SK-N-DZ (cell line): ENCODE results near the gene FGD6.

Source experiments
- DNase-seq: peaks from one replicate; pipeline ENCODE4 v3.0.0-alpha.2; 2015; ENCODE audit warnings: low spot score

The FGD6 gene

GRCh38 chr12:95089462-95089861 is 127.8 kb downstream of the FGD6 start:
- DNase-seq: no peak

GRCh38 chr12:95088379-95088778 is 128.9 kb downstream of the FGD6 start:
- no peak for DNase-seq

GRCh38 chr12:95085612-95086011 is 131.7 kb downstream of the FGD6 start:
- DNase-seq: no peak

DNA sequence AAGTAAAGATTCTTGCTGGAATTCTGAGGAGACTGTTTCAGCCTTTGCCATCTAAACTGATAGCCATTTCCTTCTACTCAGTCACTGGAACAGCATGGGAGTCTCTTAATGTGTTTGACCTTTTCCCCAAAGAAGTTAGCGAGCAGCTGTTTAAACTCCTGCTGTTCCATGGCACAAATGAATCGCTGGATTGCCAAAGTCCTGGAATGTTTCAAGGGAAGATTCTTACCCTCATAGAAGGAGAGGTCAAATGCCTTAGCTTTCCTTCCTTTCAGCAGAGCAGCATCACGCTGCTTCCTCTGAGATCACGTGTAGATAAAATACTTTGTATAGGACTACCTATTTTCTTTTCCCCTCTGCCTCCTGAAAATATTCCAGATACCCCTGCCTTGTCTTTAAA is 133.3 kb downstream of the FGD6 start:
- peak; percentile 31 for DNase-seq

- no peak for DNase-seq
These were observed 133.8 kb downstream of the FGD6 start for GRCh38 chr12:95083471-95083870.

DNA sequence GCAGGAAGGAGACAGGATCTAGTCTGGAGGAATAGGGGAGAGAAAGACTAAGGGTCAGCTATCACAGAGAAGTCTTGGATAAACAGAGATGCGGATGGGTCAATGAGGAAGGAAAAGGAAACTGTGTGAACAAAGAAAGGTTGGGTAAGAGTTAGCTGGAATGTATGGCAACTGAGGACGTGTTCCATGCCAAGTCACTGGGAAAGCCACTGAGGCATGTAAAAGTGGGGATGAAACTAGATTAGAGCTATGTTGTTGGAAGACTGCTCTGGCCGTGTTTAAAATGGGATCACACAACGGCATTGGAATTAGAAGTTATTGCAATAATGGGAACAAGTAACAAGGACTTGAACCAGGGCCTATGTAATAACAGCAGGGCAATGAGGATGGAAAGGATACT is 139.9 kb downstream of the FGD6 start:
- DNase-seq: no peak

DNA sequence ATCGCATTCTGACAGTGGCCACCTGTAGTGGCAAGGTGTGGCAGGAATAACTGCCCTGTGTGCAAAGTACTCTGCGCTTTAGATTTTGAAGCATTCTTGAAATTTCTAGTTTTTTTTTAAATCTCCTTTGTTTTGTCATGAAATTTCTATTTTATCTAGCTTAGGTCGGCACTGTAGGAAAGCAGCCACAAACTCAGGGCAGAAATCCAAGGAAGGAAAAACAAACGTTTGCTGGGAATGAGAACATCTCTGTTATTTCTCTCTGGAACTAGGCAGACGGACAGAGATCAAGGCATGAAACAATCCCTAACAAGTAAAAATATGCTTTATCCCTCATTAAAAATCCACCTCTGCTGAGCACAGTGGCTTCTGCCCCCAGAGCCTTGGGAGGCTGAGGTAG is 142.5 kb downstream of the FGD6 start:
- DNase-seq: no peak

- DNase-seq: no peak
These were observed 143.4 kb downstream of the FGD6 start for GRCh38 chr12:95073698-95074520.

- peak; percentile 95 for DNase-seq
These were observed 144.2 kb downstream of the FGD6 start, which contains the start of gene NR2C1 for GRCh38 chr12:95072900-95073697. NR2C1 (minus strand) TSS chr12:95073618; CDS start chr12:95067384, 6,234 bp downstream.

- no peak for DNase-seq
These were observed 146.9 kb downstream of the FGD6 start for GRCh38 chr12:95070378-95070777.

GRCh38 chr12:95066091-95066855 is 151.0 kb downstream of the FGD6 start:
- no peak for DNase-seq

DNA sequence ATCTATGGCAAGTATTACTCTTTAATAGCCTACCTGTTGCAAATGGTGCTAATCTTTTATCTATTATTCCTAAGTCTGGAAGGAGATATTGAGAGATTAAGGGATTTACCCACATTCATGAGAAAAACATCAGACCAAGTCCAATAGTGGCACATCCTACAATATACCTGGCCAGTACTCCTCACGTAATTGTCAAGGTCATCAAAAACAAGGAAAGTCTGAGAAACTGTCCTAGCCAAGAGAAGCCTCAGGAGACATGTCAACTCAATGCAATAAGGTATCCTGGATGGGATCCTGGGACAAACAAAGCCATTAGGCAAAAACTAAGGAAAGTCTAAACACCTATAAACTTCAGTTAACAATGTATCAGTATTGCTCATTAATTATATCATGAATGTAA is 156.3 kb downstream of the FGD6 start:
- no peak for DNase-seq

DNA sequence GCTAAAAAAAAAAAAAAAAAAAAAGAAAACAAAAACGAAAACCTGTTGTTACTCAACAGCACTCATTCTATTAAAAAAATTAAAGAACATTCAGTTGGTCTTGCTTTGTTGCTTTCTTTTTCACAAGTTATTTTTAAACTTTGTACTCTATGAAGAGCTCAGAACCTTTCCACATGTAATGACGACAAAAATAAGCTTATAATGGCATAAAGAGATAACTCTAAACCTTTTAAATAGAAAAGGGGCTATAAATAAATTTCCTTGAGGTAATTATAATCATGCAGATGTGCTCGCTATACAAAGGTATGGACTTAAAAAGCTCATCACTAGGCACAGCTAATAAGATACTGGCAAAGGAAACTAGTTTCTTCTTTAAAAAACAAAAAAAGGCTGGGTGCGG is 157.3 kb downstream of the FGD6 start:
- DNase-seq: no peak

DNA sequence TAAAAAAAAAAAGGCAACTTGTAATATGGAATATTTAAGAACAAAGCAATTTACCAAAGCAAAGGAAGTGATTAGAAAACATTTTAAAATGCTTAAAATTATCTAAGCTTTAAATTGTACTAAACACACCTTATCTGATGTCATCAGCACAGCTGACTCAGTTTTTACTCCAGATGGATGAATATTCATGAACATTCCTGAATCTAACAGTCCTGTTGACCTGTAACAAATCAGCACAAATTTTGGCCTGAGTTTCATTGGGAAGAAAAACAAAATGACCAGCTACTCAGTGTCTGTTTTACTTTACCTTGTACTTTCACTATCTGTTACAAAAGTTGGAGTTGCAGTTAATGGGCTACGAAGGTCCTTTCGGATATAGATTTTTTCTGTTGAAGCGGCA is 159.8 kb downstream of the FGD6 start:
- DNase-seq: no peak

GRCh38 chr12:95055057-95055456 is 162.2 kb downstream of the FGD6 start:
- DNase-seq: no peak

GRCh38 chr12:95054206-95054605 is 163.1 kb downstream of the FGD6 start:
- no peak for DNase-seq

GRCh38 chr12:95051241-95051640 is 166.0 kb downstream of the FGD6 start:
- no peak for DNase-seq

DNA sequence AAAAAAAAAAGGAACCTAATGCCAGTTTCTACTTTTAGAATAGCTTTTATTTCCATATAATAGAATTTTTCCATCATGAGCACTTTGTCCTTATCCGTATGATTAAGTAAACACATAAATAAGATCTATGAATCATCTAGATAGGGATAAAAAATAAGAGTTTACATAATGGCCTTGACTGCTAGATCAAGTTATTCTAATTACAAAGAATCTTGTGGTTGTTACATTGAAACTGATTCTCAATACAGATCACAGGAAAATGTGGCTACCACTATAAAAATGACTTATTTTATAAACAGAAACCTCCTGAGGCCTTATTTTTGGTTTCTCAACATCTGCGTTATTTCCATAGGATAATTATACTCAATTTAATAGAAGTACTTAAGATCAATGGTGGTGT is 179.4 kb downstream of the FGD6 start:
- DNase-seq: no peak

- no peak for DNase-seq
These were observed 182.5 kb downstream of the FGD6 start for GRCh38 chr12:95034750-95035149.
